ENCODE measurements around the gene ISCA2. TPM values are rescaled to one million over a fixed set of nuclear protein-coding genes. Genes with fewer than 3 reads are reported as not detected.

Gene ISCA2
- polyA plus RNA-seq, 1 donor (not counting 4 experiments of a cell fraction or from before 2014, with no cell fraction given): 33.0 TPM

GRCh38 chr14:74490486-74490885 lies 3.1 kb upstream of the ISCA2 start:
- no peak for FAIRE-seq
- H3K9ac ChIP-seq (ENCODE audit: control insufficient read depth, extremely low read depth, insufficient read depth, low read length): no peak overlapping the region
- H3K36me3 ChIP-seq (ENCODE audit: control insufficient read depth in 2 of 2, extremely low read depth in 1 of 2, insufficient read depth in 2 of 2, low read length in 2 of 2): peaks cover 4 to 7% of the 10 kb centered on the region in 2 experiments
- no peaks in the 10 kb centered on the region for H3K27me3 ChIP-seq (ENCODE audit: control insufficient read depth, extremely low read depth, insufficient read depth, low read length)
- H3K79me2 ChIP-seq (ENCODE audit: control insufficient read depth, insufficient read depth, low read length): peaks cover 49% of the 10 kb centered on the region
- H4K20me1 ChIP-seq (ENCODE audit: control insufficient read depth, extremely low read depth, insufficient read depth, low read length): no peaks in the 10 kb centered on the region
- H3K27ac ChIP-seq (ENCODE audit: control insufficient read depth, insufficient read depth, low read length): no peak overlapping the region
- TF ChIP-seq CTCF (optimal IDR thresholded peaks at IDR 0.05 in 1 of 3, IDR thresholded peaks at IDR 0.05 in 1 of 3, conservative IDR thresholded peaks at IDR 0.05 in 1 of 3; ENCODE audit: extremely low read depth in 1 of 3, insufficient read depth in 2 of 3, low read length in 3 of 3) (no peak), EZH2 (IDR thresholded peaks at IDR 0.05; ENCODE audit: low read length) (no peak)
- H3K4me2 ChIP-seq (ENCODE audit: control insufficient read depth, extremely low read depth, insufficient read depth, low read depth, low read length): no peak overlapping the region
- H3K4me1 ChIP-seq (ENCODE audit: control insufficient read depth, extremely low read depth, insufficient read depth, low read length): peaks cover 34% of the 10 kb centered on the region
- no peak overlapping the region for H2AFZ ChIP-seq (ENCODE audit: control insufficient read depth, low read length)
- H3K9me1 ChIP-seq (ENCODE audit: control insufficient read depth, extremely low read depth, insufficient read depth, low read length): no peaks in the 10 kb centered on the region
- no peak for DNase-seq (ENCODE audit: low read depth, low spot score)
- H3K9me3 ChIP-seq (ENCODE audit: control insufficient read depth, low read depth, low read length): no peaks in the 10 kb centered on the region
- no peak overlapping the region for H3K4me3 ChIP-seq (ENCODE audit: control insufficient read depth in 2 of 3, extremely low read depth in 1 of 3, insufficient read depth in 2 of 3, low read depth in 1 of 3, low read length in 3 of 3)
- dilution Hi-C loops (cut with MboI; ENCODE audit: extremely low pct_ligation_motif_present, low sequenced_read_pairs): no loop called here

- peak overlapping the region; percentile 50 for H2AFZ ChIP-seq (ENCODE audit: control insufficient read depth, low read length)
- no peaks in the 10 kb centered on the region for H3K9me3 ChIP-seq (ENCODE audit: control insufficient read depth, low read depth, low read length)
- H3K9me1 ChIP-seq (ENCODE audit: control insufficient read depth, extremely low read depth, insufficient read depth, low read length): no peaks in the 10 kb centered on the region
- peak overlapping the region; percentile 82 for H3K27ac ChIP-seq (ENCODE audit: control insufficient read depth, insufficient read depth, low read length)
- no peaks in the 10 kb centered on the region for H3K27me3 ChIP-seq (ENCODE audit: control insufficient read depth, extremely low read depth, insufficient read depth, low read length)
- no peak for DNase-seq (ENCODE audit: low read depth, low spot score)
- dilution Hi-C loops (cut with MboI; ENCODE audit: extremely low pct_ligation_motif_present, low sequenced_read_pairs): no loop called here
- peaks cover 0 to 4% of the 10 kb centered on the region in 2 experiments for H3K36me3 ChIP-seq (ENCODE audit: control insufficient read depth in 2 of 2, extremely low read depth in 1 of 2, insufficient read depth in 2 of 2, low read length in 2 of 2)
- H3K4me3 ChIP-seq (ENCODE audit: control insufficient read depth in 2 of 3, extremely low read depth in 1 of 3, insufficient read depth in 2 of 3, low read depth in 1 of 3, low read length in 3 of 3): peak overlapping the region; percentile 66 to 95 (median 92)
- peak; percentile 53 for FAIRE-seq
- no peak for TF ChIP-seq EZH2 (IDR thresholded peaks at IDR 0.05; ENCODE audit: low read length)
- peak; percentile 15 to 45 (median 22) for TF ChIP-seq CTCF (optimal IDR thresholded peaks at IDR 0.05 in 1 of 3, IDR thresholded peaks at IDR 0.05 in 1 of 3, conservative IDR thresholded peaks at IDR 0.05 in 1 of 3; ENCODE audit: extremely low read depth in 1 of 3, insufficient read depth in 2 of 3, low read length in 3 of 3)
- H3K4me2 ChIP-seq (ENCODE audit: control insufficient read depth, extremely low read depth, insufficient read depth, low read depth, low read length): peak overlapping the region; percentile 100
- H3K4me1 ChIP-seq (ENCODE audit: control insufficient read depth, extremely low read depth, insufficient read depth, low read length): peaks cover 30% of the 10 kb centered on the region
- H3K79me2 ChIP-seq (ENCODE audit: control insufficient read depth, insufficient read depth, low read length): peaks cover 46% of the 10 kb centered on the region
- no peaks in the 10 kb centered on the region for H4K20me1 ChIP-seq (ENCODE audit: control insufficient read depth, extremely low read depth, insufficient read depth, low read length)
- peak overlapping the region; percentile 86 for H3K9ac ChIP-seq (ENCODE audit: control insufficient read depth, extremely low read depth, insufficient read depth, low read length)
These were observed 1.4 kb upstream of the ISCA2 start for GRCh38 chr14:74491956-74492775.

Measured in keratinocyte (primary cell).